Smooth muscle cell (in vitro differentiated cells): ENCODE results near the gene SRSF2. TPM values are rescaled to one million over a fixed set of nuclear protein-coding genes. Genes with fewer than 3 reads are reported as not detected.
"Not testable (repeated sequence)": the region's sequence is repeated elsewhere in the genome, so short reads cannot be mapped to it uniquely, and the experiment has no call there.

ENCODE experiments used
- DNase-seq: peaks from one replicate; lab custom pipeline; 2025; ENCODE audit not compliant: unreplicated experiment; lab: John Stamatoyannopoulos, UW
- H2AFZ ChIP-seq: fragments of 200-600 bp; sonication (generic); 2 replicates; pipeline ENCODE4 v1.6.0; 2016; ENCODE audit warnings: antibody characterized with exemption, low read depth, mild to moderate bottlenecking
- H3F3A ChIP-seq: fragments of 200-600 bp; sonication (generic); 2 replicates; pipeline ENCODE4 v1.6.0; 2017; ENCODE audit warnings: antibody characterized with exemption, low read depth
- H3K27ac ChIP-seq: fragments of 200-600 bp; sonication (generic); 2 replicates; pipeline ENCODE4 v1.5.1; 2016; ENCODE audit warnings: low read depth, mild to moderate bottlenecking
- H3K27me3 ChIP-seq: fragments of 200-600 bp; sonication (generic); 2 replicates; pipeline ENCODE4 v1.6.1; 2016; ENCODE audit warnings: low read depth, mild to moderate bottlenecking
- H3K36me3 ChIP-seq: fragments of 200-600 bp; sonication (generic); 2 replicates; pipeline ENCODE4 v1.5.1; 2016; ENCODE audit warnings: low read depth
- H3K4me1 ChIP-seq: fragments of 200-600 bp; sonication (generic); 2 replicates; pipeline ENCODE4 v1.5.1; 2016; ENCODE audit warnings: low read depth
- H3K4me2 ChIP-seq: fragments of 200-600 bp; sonication (generic); 2 replicates; pipeline ENCODE4 v1.6.0; 2016; ENCODE audit warnings: mild to moderate bottlenecking
- H3K4me3 ChIP-seq: fragments of 200-600 bp; sonication (generic); 2 replicates; pipeline ENCODE4 v1.5.1; 2016; ENCODE audit warnings: mild to moderate bottlenecking
- H3K79me2 ChIP-seq: fragments of 200-600 bp; sonication (generic); 2 replicates; pipeline ENCODE4 v1.6.0; 2016; ENCODE audit warnings: low read depth, mild to moderate bottlenecking
- H3K9ac ChIP-seq: fragments of 200-600 bp; sonication (generic); 2 replicates; pipeline ENCODE4 v1.6.0; 2016; ENCODE audit warnings: low read depth
- H3K9me3 ChIP-seq: fragments of 200-600 bp; sonication (generic); replicated peaks from 2 replicates; pipeline ENCODE4 v1.5.1; 2016; ENCODE audit warnings: low read depth
- H4K20me1 ChIP-seq: fragments of 200-600 bp; sonication (generic); 2 replicates; pipeline ENCODE4 v1.6.0; 2016; ENCODE audit warnings: low read depth
- CTCF ChIP-seq: fragments of 200-600 bp; sonication (generic); IDR thresholded peaks from 2 replicates; pipeline ENCODE4 v1.5.1; 2017; ENCODE audit warnings: borderline replicate concordance, mild to moderate bottlenecking, antibody characterized with exemption; ENCODE audit not compliant: insufficient read depth, poor library complexity, severe bottlenecking
- WGBS: methylation state at CpG from one replicate; pipeline ENCODE4 v1.1.7; 2016; ENCODE audit warnings: low lambda C conversion rate; 5-methylcytosine and 5-hydroxymethylcytosine counted together
- polyA plus RNA-seq: library from polyadenylated mRNA; unstranded; fragments of >200 nt; fragmentation: Nextera tagmentation; extraction: Ambion mirVana; gene quantifications from 2 replicates; pipeline ENCODE4 v1.2.1, GENCODE V29; 2016
- total RNA-seq: library from RNA; depleted of rRNA; stranded (reverse); fragments of >200 nt; gene quantifications from 2 replicates; pipeline ENCODE4 v1.2.3, GENCODE V29; 2014

The SRSF2 gene
- total and polyA plus RNA-seq, 2 experiments from 2014 or later, result 109 to 166 TPM

- H3K36me3 ChIP-seq, result peaks cover 14% of the 10 kb centered on the region
- H3K9me3 ChIP-seq, result no peaks in the 10 kb centered on the region
- peaks cover 16% of the 10 kb centered on the region for H3K4me1 ChIP-seq
- no peaks in the 10 kb centered on the region for H4K20me1 ChIP-seq
- DNase-seq, result no peak
- H3K9ac ChIP-seq, result no peak overlapping the region
- TF ChIP-seq CTCF, result no peak
- H3K79me2 ChIP-seq, result peaks cover 25% of the 10 kb centered on the region
- H3K27me3 ChIP-seq, result no peaks in the 10 kb centered on the region
- H3F3A ChIP-seq, result peaks cover 4% of the 10 kb centered on the region
- no peak overlapping the region for H3K4me3 ChIP-seq
- no peak overlapping the region for H3K4me2 ChIP-seq
- H2AFZ ChIP-seq, result no peak overlapping the region
- no peak overlapping the region for H3K27ac ChIP-seq
Observed at GRCh38 chr17:76742958-76743357, 5.8 kb upstream of the SRSF2 start.

GRCh38 chr17:76740329-76741118 lies 3.4 kb upstream of the SRSF2 start:
- WGBS, result 41% methylated on average over 5 of the region's 5 CpGs
- Histone ChIP-seq H3K4me3 (peak overlapping the region; percentile 25), H3F3A (peaks cover 11% of the 10 kb centered on the region), H3K27me3 (no peaks in the 10 kb centered on the region), H3K27ac (peak overlapping the region; percentile 7), H3K79me2 (peaks cover 35% of the 10 kb centered on the region), H3K36me3 (peaks cover 14% of the 10 kb centered on the region), H3K4me2 (peak overlapping the region; percentile 66), H3K4me1 (peaks cover 16% of the 10 kb centered on the region), H3K9ac (no peak overlapping the region), H3K9me3 (no peaks in the 10 kb centered on the region), H4K20me1 (peaks cover 8% of the 10 kb centered on the region), H2AFZ (no peak overlapping the region)
- no peak for TF ChIP-seq CTCF
- no peak for DNase-seq

DNA sequence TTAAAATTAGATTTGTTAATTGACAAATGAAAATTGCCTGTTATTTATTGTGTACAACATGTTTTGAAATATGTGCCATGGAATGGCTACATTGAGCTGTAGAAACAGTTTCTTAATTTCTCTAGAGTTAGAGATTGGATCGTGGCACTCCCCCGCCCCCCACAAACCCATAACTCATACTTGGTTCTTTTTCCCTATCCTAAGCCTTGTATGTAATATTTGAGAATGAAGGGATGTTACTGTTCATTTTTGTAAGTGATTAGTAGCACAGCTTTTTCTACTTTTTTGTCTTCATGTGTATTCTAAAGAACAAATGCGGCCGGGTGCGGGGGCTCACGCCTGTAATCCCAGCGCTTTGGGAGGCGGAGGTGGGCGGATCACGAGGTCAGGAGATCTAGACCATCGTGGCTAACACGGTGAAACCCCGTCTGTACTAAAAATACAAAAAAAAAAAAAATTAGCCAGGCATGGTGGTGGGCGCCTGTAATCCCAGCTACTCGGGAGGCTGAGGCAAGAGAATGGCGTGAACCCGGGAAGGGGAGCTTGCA lies 2.5 kb upstream of the SRSF2 start:
- not testable (repeated sequence) for DNase-seq, H2AFZ ChIP-seq, H3K9me3 ChIP-seq, H3K27me3 ChIP-seq, H3K9ac ChIP-seq, H3K36me3 ChIP-seq
- H4K20me1 ChIP-seq, result peaks cover 17% of the 10 kb centered on the region
- H3K27ac ChIP-seq, result peak overlapping the region; percentile 7
- H3K4me1 ChIP-seq, result peaks cover 25% of the 10 kb centered on the region
- peak overlapping the region; percentile 91 for H3K4me2 ChIP-seq
- H3K4me3 ChIP-seq, result peak overlapping the region; percentile 91
- 84% methylated on average over 17 of the region's 17 CpGs for WGBS
- H3K79me2 ChIP-seq, result peaks cover 43% of the 10 kb centered on the region
- H3F3A ChIP-seq, result peaks cover 20% of the 10 kb centered on the region

GRCh38 chr17:76738468-76738850 lies 1.3 kb upstream of the SRSF2 start:
- Histone ChIP-seq H3K4me1 (peaks cover 36% of the 10 kb centered on the region), H2AFZ (peak overlapping the region; percentile 76), H3K79me2 (peaks cover 55% of the 10 kb centered on the region), H3K27me3 (no peaks in the 10 kb centered on the region), H3F3A (peaks cover 29% of the 10 kb centered on the region), H3K36me3 (no peaks in the 10 kb centered on the region), H4K20me1 (peaks cover 28% of the 10 kb centered on the region), H3K9ac (peak overlapping the region; percentile 91), H3K4me3 (peak overlapping the region; percentile 91), H3K9me3 (no peaks in the 10 kb centered on the region), H3K4me2 (peak overlapping the region; percentile 91), H3K27ac (peak overlapping the region; percentile 96)
- WGBS, result 20% methylated on average over 7 of the region's 7 CpGs
- no peak for DNase-seq
- no peak for TF ChIP-seq CTCF
